ENCODE data around the gene BTN1A1. TPM values are rescaled to one million over a fixed set of nuclear protein-coding genes. Genes with fewer than 3 reads are reported as not detected.

Gene BTN1A1
- total and polyA plus RNA-seq, 9 of the 15 experiments (the other 6 are each of a cell fraction or from before 2014, with no cell fraction given), result 0.01 to 0.15 (median 0.06) TPM; not detected in 4

DNA sequence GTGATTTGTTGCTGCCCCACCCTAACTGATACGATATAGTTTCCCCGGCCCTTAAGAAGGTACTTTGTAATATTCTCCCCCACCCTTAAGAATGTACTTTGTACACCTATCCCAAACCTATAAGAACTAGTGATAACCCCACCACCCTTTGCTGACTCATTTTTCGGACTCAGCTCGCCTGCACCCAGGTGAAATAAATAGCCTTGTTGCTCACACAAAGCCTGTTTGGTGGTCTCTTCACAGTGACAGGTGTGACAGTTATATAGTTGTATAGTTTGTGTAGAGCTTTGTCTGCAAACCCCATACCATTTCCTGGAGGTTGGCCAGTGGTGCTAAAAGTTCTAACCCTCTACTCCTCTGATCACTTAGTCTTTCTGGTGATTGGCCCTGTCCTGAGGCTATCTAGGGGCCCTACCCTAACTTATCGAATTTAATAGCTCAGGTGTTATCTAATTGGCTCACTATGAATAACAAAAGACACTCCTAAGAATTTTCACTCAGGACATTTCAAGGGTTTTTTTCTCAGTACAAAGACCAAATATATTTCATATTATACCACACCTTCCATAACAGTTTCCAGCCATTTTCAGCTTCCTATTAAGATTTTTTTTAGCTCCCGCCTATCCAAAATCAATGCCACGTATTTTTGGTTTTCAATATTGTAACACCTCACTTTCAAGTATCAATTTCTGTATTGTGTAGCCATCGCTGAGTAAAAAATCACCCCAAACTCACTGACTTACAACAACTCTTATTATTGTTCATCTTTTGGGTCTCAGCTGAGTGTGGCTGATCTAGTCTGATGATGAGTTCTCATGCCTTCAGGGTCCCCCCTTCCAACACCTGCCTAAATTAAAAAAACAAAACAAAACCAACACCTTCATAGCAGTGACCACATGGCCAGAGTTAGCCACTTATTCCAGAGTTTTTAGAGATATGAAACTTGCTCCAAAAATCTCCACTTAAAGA lies 9.8 kb upstream of the BTN1A1 start:
- CTCF ChIA-PET (ENCODE audit: low intra/inter-chr PET ratio), result no interaction called here
- Histone ChIP-seq H3K9ac (ENCODE audit: insufficient read depth in 1 of 2, low read depth in 2 of 2, low read length in 2 of 2) (0 out of 4 replicates have a peak overlapping the region, but pooled peaks of 1 of the 2 experiments have one; percentile 6), H3K79me2 (ENCODE audit: control insufficient read depth, insufficient read depth, low read length) (no peaks in the 10 kb centered on the region), H3K27me3 (ENCODE audit: control insufficient read depth in 2 of 2, insufficient read depth in 2 of 2, low read length in 2 of 2) (no peaks in the 10 kb centered on the region), H3K4me3 (no peak overlapping the region), H4K20me1 (replicated peaks; ENCODE audit: control insufficient read depth, insufficient read depth, low read length) (no peaks in the 10 kb centered on the region), H3K27ac (ENCODE audit: extremely low read depth, low read depth, low read length) (no peak overlapping the region), H2AFZ (ENCODE audit: low read depth, low read length) (no peak overlapping the region), H3K9me3 (replicated peaks; ENCODE audit: control insufficient read depth, insufficient read depth, low read depth, low read length) (peaks cover 3% of the 10 kb centered on the region), H3K9me1 (ENCODE audit: control insufficient read depth, insufficient read depth, low read length) (no peaks in the 10 kb centered on the region), H3K4me1 (replicated peaks in 1 of 2; ENCODE audit: control insufficient read depth in 2 of 2, insufficient read depth in 2 of 2, low read length in 2 of 2) (peaks cover 8 to 33% of the 10 kb centered on the region in 2 experiments), H3K4me2 (ENCODE audit: insufficient read depth, low read length) (no peak overlapping the region), H3K36me3 (ENCODE audit: control insufficient read depth, insufficient read depth, low read length) (no peaks in the 10 kb centered on the region)
- no TSS peak for BruUV-seq (replicated peaks)
- ATAC-seq (no peak), FAIRE-seq (no peak), DNase-seq (ENCODE audit: extremely low read depth in 1 of 4, low spot score in 3 of 4) (no peak)
- TF ChIP-seq, protein P1, sequence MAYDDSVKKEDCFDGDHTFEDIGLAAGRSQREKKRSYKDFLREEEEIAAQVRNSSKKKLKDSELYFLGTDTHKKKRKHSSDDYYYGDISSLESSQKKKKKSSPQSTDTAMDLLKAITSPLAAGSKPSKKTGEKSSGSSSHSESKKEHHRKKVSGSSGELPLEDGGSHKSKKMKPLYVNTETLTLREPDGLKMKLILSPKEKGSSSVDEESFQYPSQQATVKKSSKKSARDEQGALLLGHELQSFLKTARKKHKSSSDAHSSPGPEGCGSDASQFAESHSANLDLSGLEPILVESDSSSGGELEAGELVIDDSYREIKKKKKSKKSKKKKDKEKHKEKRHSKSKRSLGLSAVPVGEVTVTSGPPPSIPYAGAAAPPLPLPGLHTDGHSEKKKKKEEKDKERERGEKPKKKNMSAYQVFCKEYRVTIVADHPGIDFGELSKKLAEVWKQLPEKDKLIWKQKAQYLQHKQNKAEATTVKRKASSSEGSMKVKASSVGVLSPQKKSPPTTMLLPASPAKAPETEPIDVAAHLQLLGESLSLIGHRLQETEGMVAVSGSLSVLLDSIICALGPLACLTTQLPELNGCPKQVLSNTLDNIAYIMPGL (CRISPR knock-in tag; IDR thresholded peaks at IDR 0.05), result no peak
- TF ChIP-seq ZNF668 (CRISPR knock-in tag; IDR thresholded peaks at IDR 0.05) (no peak), ZSCAN32 (CRISPR knock-in tag; IDR thresholded peaks at IDR 0.05) (no peak), MYNN (IDR thresholded peaks at IDR 0.05) (no peak), MYNN (CRISPR knock-in tag; IDR thresholded peaks at IDR 0.05) (no peak), JUN (IDR thresholded peaks at IDR 0.05; ENCODE audit: borderline replicate concordance, low read depth, low read length) (no peak), JUN (CRISPR knock-in tag; IDR thresholded peaks at IDR 0.05; ENCODE audit: borderline replicate concordance) (no peak), MIER1 (IDR thresholded peaks at IDR 0.05; ENCODE audit: low read depth) (no peak), SUPT5H (IDR thresholded peaks at IDR 0.05) (no peak)
- TF ChIP-seq, protein P2, sequence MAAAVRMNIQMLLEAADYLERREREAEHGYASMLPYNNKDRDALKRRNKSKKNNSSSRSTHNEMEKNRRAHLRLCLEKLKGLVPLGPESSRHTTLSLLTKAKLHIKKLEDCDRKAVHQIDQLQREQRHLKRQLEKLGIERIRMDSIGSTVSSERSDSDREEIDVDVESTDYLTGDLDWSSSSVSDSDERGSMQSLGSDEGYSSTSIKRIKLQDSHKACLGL (CRISPR knock-in tag; IDR thresholded peaks at IDR 0.05; ENCODE audit: borderline replicate concordance, poor library complexity, severe bottlenecking), result no peak
- TF ChIP-seq, protein P3, sequence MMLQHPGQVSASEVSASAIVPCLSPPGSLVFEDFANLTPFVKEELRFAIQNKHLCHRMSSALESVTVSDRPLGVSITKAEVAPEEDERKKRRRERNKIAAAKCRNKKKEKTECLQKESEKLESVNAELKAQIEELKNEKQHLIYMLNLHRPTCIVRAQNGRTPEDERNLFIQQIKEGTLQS (IDR thresholded peaks at IDR 0.05), result no peak
- TF ChIP-seq, protein P3 (CRISPR knock-in tag; conservative IDR thresholded peaks at IDR 0.05), result no peak
- POLR2A ChIA-PET, result interaction anchor here (1.1 to 2.4 kb wide), 6 partner anchors 9 to 301 kb away, joined by 3 to 11 read pairs (median 4); partner anchors contain the start of gene BTN1A1
- 44% methylated on average over 8 of the region's 8 CpGs for WGBS (ENCODE audit: insufficient coverage, low coverage, missing lambda C conversion rate)
- intact Hi-C loops (cut with micrococcal nuclease), result no loop called here
- in situ Hi-C loops (cut with MboI), result no loop called here
